HepG2 (cell line): ENCODE data around the gene HEY2. TPM values are rescaled to one million over a fixed set of nuclear protein-coding genes. Genes with fewer than 3 reads are reported as not detected.

Experiments used
- ATAC-seq: fragments of 200-7000 bp; cut with Tn5 transposase; 3 replicates; pipeline ENCODE4 v1.9.1; 2020; ENCODE audit warnings: mild to moderate bottlenecking, moderate library complexity
- BruUV-seq: library from RNA; stranded (reverse); fragments of 400-500 nt; replicated peaks from 2 replicates; lab custom pipeline; 2021; lab: Mats Ljungman, UMichigan
- CTCF ChIA-PET: fragments of 300-600 bp; formaldehyde crosslinking; extraction: SDS; loops from one replicate; lab custom pipeline; 2021; ENCODE audit warnings: low total read pairs, inconsistent platforms, low intra/inter-chr PET ratio; lab: Yijun Ruan, JAX
- POLR2A ChIA-PET: fragments of 350-600 bp; sonication (Branson Sonifier 250); formaldehyde crosslinking; loops from one replicate; lab custom pipeline; 2020; ENCODE audit warnings: antibody characterized with exemption, inconsistent platforms; lab: Yijun Ruan, JAX
- DNase-seq: peaks from one replicate; pipeline ENCODE4 v3.0.0-alpha.2; 2015; ENCODE audit warnings: low spot score
- FAIRE-seq: peaks from 3 replicates; lab custom pipeline; 2011; peaks lifted over from hg19 to GRCh38; lab: Jason Lieb, UNC
- H2AFZ ChIP-seq: one replicate; pipeline ENCODE4 v1.6.1; 2011; ENCODE audit warnings: low read length, inconsistent platforms
- H3K27ac ChIP-seq: fragments of 300-600 bp; 3 replicates; pipeline ENCODE4 v1.8.0; 2011; ENCODE audit warnings: mixed run types, mild to moderate bottlenecking, mixed read lengths, low read length, inconsistent platforms; ENCODE audit not compliant: insufficient read depth; ENCODE audit errors: extremely low read length
- H3K27me3 ChIP-seq, 2 experiments: fragments of 200-600 bp in 1 of 2; 2 replicates in 1 of 2; 3 replicates in 1 of 2; pipeline versions ENCODE4 v1.6.0 to v1.8.0; 2011; ENCODE audit warnings: low read length in 2 of 2, mild to moderate bottlenecking in 2 of 2, moderate library complexity in 2 of 2, inconsistent platforms in 1 of 2; ENCODE audit not compliant: insufficient read depth in 2 of 2, control insufficient read depth in 1 of 2
- H3K36me3 ChIP-seq, 2 experiments: fragments of 200-600 bp in 1 of 2; replicated peaks in 1 of 2; 2 replicates in 1 of 2; 3 replicates in 1 of 2; pipeline versions ENCODE4 v1.5.1 to v1.8.0; 2011; ENCODE audit warnings: low read length in 2 of 2, inconsistent platforms in 1 of 2; ENCODE audit not compliant: insufficient read depth in 2 of 2, control insufficient read depth in 1 of 2
- H3K4me1 ChIP-seq: 2 replicates; pipeline ENCODE4 v1.5.1; 2012; ENCODE audit warnings: low read length, inconsistent platforms; ENCODE audit not compliant: insufficient read depth
- H3K4me2 ChIP-seq: 2 replicates; pipeline ENCODE4 v1.6.0; 2011; ENCODE audit warnings: low read depth, low read length, inconsistent platforms
- H3K4me3 ChIP-seq, 3 experiments: fragments of 200-600 bp in 1 of 3; sonication (generic), shearing (Covaris generic) in 1 of 3; replicated peaks in 1 of 3; 2 replicates each; pipeline ENCODE4 v1.5.1; 2011 to 2016; ENCODE audit warnings: low read length in 3 of 3, inconsistent platforms in 2 of 3, low read depth in 2 of 3, mild to moderate bottlenecking in 2 of 3, control low read depth in 1 of 3, mixed read lengths in 1 of 3; ENCODE audit not compliant: insufficient read depth in 1 of 3
- H3K79me2 ChIP-seq: one replicate; pipeline ENCODE4 v1.6.1; 2011; ENCODE audit warnings: low read length, inconsistent platforms; ENCODE audit not compliant: insufficient read depth
- H3K9ac ChIP-seq: 2 replicates; pipeline ENCODE4 v1.6.0; 2011; ENCODE audit warnings: mild to moderate bottlenecking, low read depth, low read length, inconsistent platforms; ENCODE audit not compliant: insufficient read depth
- H3K9me3 ChIP-seq: 2 replicates; pipeline ENCODE4 v1.5.1; 2012; ENCODE audit warnings: mild to moderate bottlenecking, low read length
- H4K20me1 ChIP-seq: 2 replicates; pipeline ENCODE4 v1.6.0; 2011; ENCODE audit warnings: inconsistent platforms, mild to moderate bottlenecking, low read length, moderate library complexity; ENCODE audit not compliant: insufficient read depth
- ARID5B ChIP-seq: IDR thresholded peaks from 2 replicates; pipeline ENCODE4 v1.4.0; 2020; ENCODE audit warnings: mild to moderate bottlenecking, missing genetic modification reagents
- CBFB ChIP-seq: sonication (generic); formaldehyde crosslinking; IDR thresholded peaks from 2 replicates; pipeline ENCODE4 v1.4.0; 2020; ENCODE audit warnings: missing genetic modification reagents
- CREB3 ChIP-seq: sonication (generic); formaldehyde crosslinking; IDR thresholded peaks from 2 replicates; pipeline ENCODE4 v1.5.0; 2020; ENCODE audit warnings: missing genetic modification reagents
- FOXA1 ChIP-seq, 2 experiments: fragments of 450-650 bp in 1 of 2; sonication (generic) in 1 of 2; formaldehyde crosslinking in 1 of 2; IDR thresholded peaks; 2 replicates each; pipeline versions ENCODE4 v1.4.0 to v1.6.1; 2016 to 2020; ENCODE audit warnings: missing genetic modification reagents in 1 of 2
- IRF9 ChIP-seq: sonication (generic); formaldehyde crosslinking; IDR thresholded peaks from 2 replicates; pipeline ENCODE4 v1.8.0; 2022; ENCODE audit warnings: missing genetic modification reagents, mild to moderate bottlenecking, borderline replicate concordance
- NONO ChIP-seq, 2 experiments: fragments of 450-650 bp in 1 of 2; sonication (generic) in 1 of 2; formaldehyde crosslinking in 1 of 2; IDR thresholded peaks in 1 of 2; conservative IDR thresholded peaks in 1 of 2; 2 replicates each; pipeline versions ENCODE4 v1.6.1 to v1.8.0; 2017 to 2022; ENCODE audit warnings: mild to moderate bottlenecking in 1 of 2, missing genetic modification reagents in 1 of 2, moderate library complexity in 1 of 2
- NR2F1 ChIP-seq, 2 experiments: fragments of 450-650 bp in 1 of 2; formaldehyde crosslinking in 1 of 2; IDR thresholded peaks; 2 replicates each; pipeline versions ENCODE4 v1.5.0 to v1.6.1; 2016 to 2020; ENCODE audit warnings: mild to moderate bottlenecking in 1 of 2, missing compliant biosample characterization in 1 of 2, missing genetic modification reagents in 1 of 2, moderate library complexity in 1 of 2
- PAX8 ChIP-seq: sonication (generic); formaldehyde crosslinking; IDR thresholded peaks from 2 replicates; pipeline ENCODE4 v1.8.0; 2022; ENCODE audit warnings: mild to moderate bottlenecking, missing genetic modification reagents, borderline replicate concordance
- POLR2G ChIP-seq: fragments of 200-400 bp; formaldehyde crosslinking; IDR thresholded peaks from 2 replicates; pipeline ENCODE4 v1.6.1; 2018; ENCODE audit warnings: mild to moderate bottlenecking, low read depth, low read length, moderate library complexity
- TBP ChIP-seq: sonication (generic); formaldehyde crosslinking; IDR thresholded peaks from 2 replicates; pipeline ENCODE4 v1.5.0; 2020; ENCODE audit warnings: missing genetic modification reagents
- XRCC5 ChIP-seq: fragments of 200-400 bp; formaldehyde crosslinking; optimal IDR thresholded peaks from 2 replicates; pipeline ENCODE3; 2017; ENCODE audit warnings: mild to moderate bottlenecking, low read length
- ZBTB3 ChIP-seq: sonication (generic); formaldehyde crosslinking; IDR thresholded peaks from 2 replicates; pipeline ENCODE4 v1.4.0; 2020; ENCODE audit warnings: low read depth, mild to moderate bottlenecking, moderate library complexity, missing genetic modification reagents, borderline replicate concordance
- ZC3H4 ChIP-seq: sonication (generic); formaldehyde crosslinking; IDR thresholded peaks from 2 replicates; pipeline ENCODE4 v1.4.0; 2020; ENCODE audit warnings: missing genetic modification reagents, borderline replicate concordance
- ZNF136 ChIP-seq: sonication (generic); formaldehyde crosslinking; IDR thresholded peaks from 2 replicates; pipeline ENCODE4 v1.8.1; 2022; ENCODE audit warnings: low read depth, mild to moderate bottlenecking, moderate library complexity, missing genetic modification reagents
- ZNF234 ChIP-seq: sonication (generic); formaldehyde crosslinking; conservative IDR thresholded peaks from 2 replicates; pipeline ENCODE4 v1.5.1; 2020; ENCODE audit warnings: mild to moderate bottlenecking, missing genetic modification reagents
- ZNF691 ChIP-seq: sonication (generic); formaldehyde crosslinking; IDR thresholded peaks from 2 replicates; pipeline ENCODE4 v1.4.0; 2020; ENCODE audit warnings: missing genetic modification reagents, low read depth, mild to moderate bottlenecking, borderline replicate concordance
- WGBS: methylation state at CpG from one replicate; pipeline ENCODE4 v1.1.6; 2017; ENCODE audit warnings: low lambda C conversion rate; 5-methylcytosine and 5-hydroxymethylcytosine counted together
- in situ Hi-C: cut with HindIII; loops from 2 replicates; pipeline ENCODE4 v1.10.0; 2017; ENCODE audit warnings: low pct_unique_long_range_greater_than_20kb; ENCODE audit not compliant: extremely low pct_ligation_motif_present
- intact Hi-C: fragments of 100-400 bp; cut with micrococcal nuclease; formaldehyde crosslinking; loops from one replicate; pipeline ENCODE4 v1.10.0; 2022; ENCODE audit not compliant: unreplicated experiment
- polyA plus RNA-seq, 8 experiments: library from polyadenylated mRNA; depleted of rRNA in 3 of 8; stranded (reverse) in 7 of 8; unstranded in 1 of 8; fragments of >200 nt; fragmentation: Illumina TruSeq in 4 of 8; extraction: Trizol in 4 of 8; gene quantifications; 2 replicates each; pipeline versions ENCODE4 v1.2.1 to v1.2.3, GENCODE V29; 2011 to 2016; ENCODE audit warnings: low read depth in 4 of 8, missing spikeins in 1 of 8, mixed read lengths in 1 of 8; ENCODE audit not compliant: insufficient read depth in 1 of 8
- total RNA-seq, 5 experiments: library from RNA; depleted of rRNA; stranded (reverse); fragments of >200 nt; fragmentation: Illumina TruSeq; extraction: Trizol; gene quantifications; 2 replicates each; pipeline ENCODE4 v1.2.3, GENCODE V29; 2016; ENCODE audit warnings: low read depth in 1 of 5

Gene HEY2
- total and polyA plus RNA-seq, 2 of the 13 experiments (the other 11 are each of a cell fraction or from before 2014, with no cell fraction given), result 0.04 TPM

GRCh38 chr6:125742464-125743120 lies 6.8 kb upstream of the HEY2 start:
- Histone ChIP-seq H3K9ac (no peak overlapping the region), H3K4me2 (no peak overlapping the region), H4K20me1 (no peaks in the 10 kb centered on the region), H2AFZ (no peak overlapping the region), H3K4me3 (no peak overlapping the region), H3K79me2 (no peaks in the 10 kb centered on the region), H3K27me3 (peaks cover 2 to 25% of the 10 kb centered on the region in 2 experiments; a peak in 4 of 5 replicates), H3K36me3 (no peaks in the 10 kb centered on the region), H3K27ac (no peak overlapping the region), H3K9me3 (no peaks in the 10 kb centered on the region), H3K4me1 (peaks cover 27% of the 10 kb centered on the region)
- CTCF ChIA-PET, result no interaction called here
- ATAC-seq (no peak), DNase-seq (no peak), FAIRE-seq (no peak)
- no TSS peak for BruUV-seq
- 7% methylated on average over 5 of the region's 5 CpGs for WGBS
- POLR2A ChIA-PET, result no interaction called here
- intact Hi-C loops (no loop called here), in situ Hi-C loops (loop anchor here (10.0 kb wide), 1 partner anchor 228 kb away; no protein-coding TSS in a partner anchor)
- TF ChIP-seq FOXA1 (IDR thresholded peaks at IDR 0.05), result no peak
- 0 out of 2 replicates have a peak, but pooled peaks have one; percentile 31 for TF ChIP-seq FOXA1 (CRISPR knock-in tag; IDR thresholded peaks at IDR 0.05)
- TF ChIP-seq TBP, result no peak
- TF ChIP-seq ZC3H4 (CRISPR knock-in tag), result no peak
- TF ChIP-seq ZNF234, result no peak
- TF ChIP-seq ZNF691, result no peak
- no peak for TF ChIP-seq POLR2G
- TF ChIP-seq ZNF136 (CRISPR knock-in tag), result no peak
- no peak for TF ChIP-seq IRF9 (CRISPR knock-in tag)
- no peak for TF ChIP-seq NR2F1 (CRISPR knock-in tag; IDR thresholded peaks at IDR 0.05)
- no peak for TF ChIP-seq ZBTB3
- TF ChIP-seq XRCC5, result no peak
- TF ChIP-seq NONO (IDR thresholded peaks at IDR 0.05), result no peak
- TF ChIP-seq NONO (CRISPR knock-in tag; conservative IDR thresholded peaks at IDR 0.05), result no peak
- TF ChIP-seq PAX8, result no peak
- TF ChIP-seq CREB3 (CRISPR knock-in tag), result no peak
- no peak for TF ChIP-seq CBFB
- TF ChIP-seq ARID5B (CRISPR knock-in tag), result peak; percentile 34; the same call in 1 of the 2 replicates
